ENCODE results near the gene FOXC1. TPM values are rescaled to one million over a fixed set of nuclear protein-coding genes. Genes with fewer than 3 reads are reported as not detected.

The FOXC1 gene
- total and polyA plus RNA-seq, 2 of the 13 experiments (the other 11 are each of a cell fraction or from before 2014, with no cell fraction given) = 0.44 to 0.55 TPM

- TF ChIP-seq AFF4 (CRISPR knock-in tag; IDR thresholded peaks at IDR 0.05) = no peak
These were observed 2.0 kb downstream of the FOXC1 start (continued) for GRCh38 chr6:1611572-1612298.

GRCh38 chr6:1612299-1612973 lies 2.7 kb downstream of the FOXC1 start:
- peak overlapping the region; percentile 7; the same call in 1 of the 2 replicates for H3K9ac ChIP-seq (ENCODE audit: insufficient read depth, low read depth, low read length)
- peak overlapping the region; percentile 67 to 76 (median 73); a peak in 5 of 6 replicates for H3K4me3 ChIP-seq (replicated peaks in 1 of 3; ENCODE audit: insufficient read depth in 1 of 3, low read depth in 2 of 3, low read length in 3 of 3)
- intact Hi-C loops (cut with micrococcal nuclease; ENCODE audit: unreplicated experiment) = no loop called here

More at GRCh38 chr6:1612299-1612973, 2.7 kb downstream of the FOXC1 start:
- FAIRE-seq = no peak
- Histone ChIP-seq H3K36me3 (replicated peaks in 1 of 2; ENCODE audit: control insufficient read depth in 1 of 2, insufficient read depth in 2 of 2, low read length in 2 of 2) (no peaks in the 10 kb centered on the region), H3K4me1 (ENCODE audit: insufficient read depth, low read length) (peaks cover 27% of the 10 kb centered on the region), H3K79me2 (ENCODE audit: insufficient read depth, low read length) (no peaks in the 10 kb centered on the region), H3K27ac (ENCODE audit: extremely low read length, insufficient read depth, low read length) (no peak overlapping the region), H3K27me3 (ENCODE audit: control insufficient read depth in 1 of 2, insufficient read depth in 2 of 2, low read length in 2 of 2) (peaks cover 12 to 23% of the 10 kb centered on the region in 2 experiments; a peak in 4 of 5 replicates), H3K4me2 (ENCODE audit: low read depth, low read length) (peak overlapping the region; percentile 94), H4K20me1 (ENCODE audit: insufficient read depth, low read length) (peaks cover 4% of the 10 kb centered on the region; the same call in 1 of the 2 replicates), H2AFZ (ENCODE audit: low read length) (no peak overlapping the region), H3K9me3 (ENCODE audit: low read length) (no peaks in the 10 kb centered on the region)
- TSS peak; percentile 83 for BruUV-seq (replicated peaks)
- POLR2A ChIA-PET = no interaction called here
- CTCF ChIA-PET (ENCODE audit: low intra/inter-chr PET ratio, low total read pairs) = no interaction called here
- no peak for DNase-seq (ENCODE audit: low spot score)
- WGBS (ENCODE audit: low lambda C conversion rate) = 66% methylated on average over 10 of the region's 10 CpGs
- ATAC-seq = no peak
- TF ChIP-seq TCF7L2 (IDR thresholded peaks at IDR 0.05; ENCODE audit: low read depth, low read length) (no peak), CBX2 (IDR thresholded peaks at IDR 0.05; ENCODE audit: low read depth, low read length) (peak; percentile 81; the same call in 1 of the 2 replicates), CBX2 (CRISPR knock-in tag; IDR thresholded peaks at IDR 0.05; ENCODE audit: low read depth) (no peak), ZBTB14 (CRISPR knock-in tag; IDR thresholded peaks at IDR 0.05) (no peak)
- in situ Hi-C loops (cut with HindIII; ENCODE audit: extremely low pct_ligation_motif_present, low pct_unique_long_range_greater_than_20kb) = no loop called here

Measured in HepG2 (cell line).